ENCODE data around the gene DIDO1.

DNA sequence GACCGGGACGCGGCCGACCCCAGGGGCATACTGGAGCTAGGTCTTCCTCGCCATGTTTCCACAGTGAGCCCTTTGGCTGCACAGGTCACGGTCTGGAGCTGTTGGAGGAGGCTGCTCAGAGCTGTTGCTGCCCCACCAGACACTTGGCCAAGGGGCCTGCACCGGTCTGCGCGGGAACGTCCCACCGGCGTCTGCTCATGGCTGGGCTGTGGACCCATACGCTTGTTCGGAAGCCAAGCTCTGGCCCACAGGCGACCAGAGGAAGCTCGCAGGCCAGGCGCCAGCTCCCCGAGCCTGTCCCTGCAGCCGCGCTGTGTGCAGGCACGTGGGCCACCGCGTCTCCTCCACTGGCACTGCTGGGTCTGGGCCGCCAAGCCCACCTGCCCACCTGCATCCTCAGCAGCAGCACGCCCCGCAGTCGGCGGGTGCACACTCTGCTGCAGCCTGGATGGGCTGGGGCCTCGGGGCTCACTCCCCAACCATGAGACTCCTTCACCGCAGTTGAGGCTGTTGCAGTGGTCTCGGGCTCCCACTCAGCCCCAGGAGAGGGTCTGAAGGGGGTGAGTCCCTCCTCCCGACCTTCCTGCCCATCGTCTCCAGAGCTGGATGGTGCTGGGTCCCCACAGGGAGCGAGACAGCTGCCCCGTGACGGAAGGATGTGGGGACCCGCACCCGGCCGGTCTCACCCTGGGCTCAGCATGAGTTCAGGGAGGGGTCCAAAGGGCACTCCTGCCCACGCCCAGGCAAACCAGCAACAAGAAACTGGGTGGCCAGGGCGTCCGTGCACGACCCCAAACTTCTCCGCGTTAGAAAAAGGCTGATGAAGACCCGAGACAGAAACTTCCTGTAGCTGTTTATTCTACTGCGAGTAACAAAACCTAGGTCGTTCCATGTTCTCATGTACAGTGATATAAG is 49.1 kb downstream of the DIDO1 start:
- no peak for TF ChIP-seq POLR2A (IDR thresholded peaks at IDR 0.05)
- TF ChIP-seq, protein P1, sequence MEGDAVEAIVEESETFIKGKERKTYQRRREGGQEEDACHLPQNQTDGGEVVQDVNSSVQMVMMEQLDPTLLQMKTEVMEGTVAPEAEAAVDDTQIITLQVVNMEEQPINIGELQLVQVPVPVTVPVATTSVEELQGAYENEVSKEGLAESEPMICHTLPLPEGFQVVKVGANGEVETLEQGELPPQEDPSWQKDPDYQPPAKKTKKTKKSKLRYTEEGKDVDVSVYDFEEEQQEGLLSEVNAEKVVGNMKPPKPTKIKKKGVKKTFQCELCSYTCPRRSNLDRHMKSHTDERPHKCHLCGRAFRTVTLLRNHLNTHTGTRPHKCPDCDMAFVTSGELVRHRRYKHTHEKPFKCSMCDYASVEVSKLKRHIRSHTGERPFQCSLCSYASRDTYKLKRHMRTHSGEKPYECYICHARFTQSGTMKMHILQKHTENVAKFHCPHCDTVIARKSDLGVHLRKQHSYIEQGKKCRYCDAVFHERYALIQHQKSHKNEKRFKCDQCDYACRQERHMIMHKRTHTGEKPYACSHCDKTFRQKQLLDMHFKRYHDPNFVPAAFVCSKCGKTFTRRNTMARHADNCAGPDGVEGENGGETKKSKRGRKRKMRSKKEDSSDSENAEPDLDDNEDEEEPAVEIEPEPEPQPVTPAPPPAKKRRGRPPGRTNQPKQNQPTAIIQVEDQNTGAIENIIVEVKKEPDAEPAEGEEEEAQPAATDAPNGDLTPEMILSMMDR (IDR thresholded peaks at IDR 0.05) = no peak
- TF ChIP-seq POLR2AphosphoS5 (IDR thresholded peaks at IDR 0.05; ENCODE audit: insufficient read depth in 1 of 2, low read depth in 1 of 2) = no peak

All from vagina (tissue), 2 donors.